Mucosa of descending colon (tissue), 3 donors: ENCODE results near the gene FAF1. TPM values are rescaled to one million over a fixed set of nuclear protein-coding genes. Genes with fewer than 3 reads are reported as not detected.

Experiments
- ATAC-seq: fragments of 200-7000 bp; cut with Tn5 transposase; one replicate; pipeline ENCODE4 v1.9.1; 2020; ENCODE audit warnings: mild to moderate bottlenecking, moderate library complexity
- DNase-seq, 3 donors: peaks; one replicate each; pipeline ENCODE4 v3.0.0-alpha.2; 2020
- H3K36me3 ChIP-seq: fragments of 200-600 bp; one replicate; pipeline ENCODE4 v1.8.0; 2021; ENCODE audit warnings: low read depth, mild to moderate bottlenecking
- H3K4me1 ChIP-seq: fragments of 200-600 bp; one replicate; pipeline ENCODE4 v1.8.0; 2021; ENCODE audit warnings: low read depth, mild to moderate bottlenecking
- H3K4me3 ChIP-seq: fragments of 200-600 bp; one replicate; pipeline ENCODE4 v1.8.0; 2021; ENCODE audit warnings: mild to moderate bottlenecking
- H3K9me3 ChIP-seq: fragments of 200-600 bp; one replicate; pipeline ENCODE4 v1.8.0; 2021; ENCODE audit warnings: mild to moderate bottlenecking
- intact Hi-C, 2 donors: fragments of 100-400 bp; cut with DNase I in 1 of 2; cut with micrococcal nuclease in 1 of 2; formaldehyde crosslinking; loops; one replicate each; pipeline versions ENCODE4 v1.11.0 to v1.11.1; 2022; cut with DNase I, micrococcal nuclease
- total RNA-seq, 3 donors: library from RNA; stranded (reverse); fragmentation: NEBNext Ultra II Directional in 2 of 3; extraction: Animal tissue kit (Norgen Biotek cat#: 25700) in 2 of 3; gene quantifications; one replicate each; pipeline versions ENCODE4 v1.2.1 to v1.2.4, GENCODE V29; 2021 to 2023
- TF ChIP-seq, protein P1 (sequence below): fragments of 200-600 bp; IDR thresholded peaks from one replicate; pipeline ENCODE4 v1.8.0; 2022; ENCODE audit warnings: antibody characterized with exemption, mild to moderate bottlenecking
- donor health status: DM: no; HTN: no; CAD: no; lungs with moderate emphysema.
- donor health status: DM: no; HTN: no; CAD: no.
- donor health status: DM: no; HTN: yes; CAD: no.

FAF1 gene
- total RNA-seq, 3 donors from 2014 or later, result 48.6 to 70.9 (median 57.7) TPM

- no peaks in the 10 kb centered on the region for H3K9me3 ChIP-seq
- no peak overlapping the region for H3K4me3 ChIP-seq
- TF ChIP-seq, protein P1, sequence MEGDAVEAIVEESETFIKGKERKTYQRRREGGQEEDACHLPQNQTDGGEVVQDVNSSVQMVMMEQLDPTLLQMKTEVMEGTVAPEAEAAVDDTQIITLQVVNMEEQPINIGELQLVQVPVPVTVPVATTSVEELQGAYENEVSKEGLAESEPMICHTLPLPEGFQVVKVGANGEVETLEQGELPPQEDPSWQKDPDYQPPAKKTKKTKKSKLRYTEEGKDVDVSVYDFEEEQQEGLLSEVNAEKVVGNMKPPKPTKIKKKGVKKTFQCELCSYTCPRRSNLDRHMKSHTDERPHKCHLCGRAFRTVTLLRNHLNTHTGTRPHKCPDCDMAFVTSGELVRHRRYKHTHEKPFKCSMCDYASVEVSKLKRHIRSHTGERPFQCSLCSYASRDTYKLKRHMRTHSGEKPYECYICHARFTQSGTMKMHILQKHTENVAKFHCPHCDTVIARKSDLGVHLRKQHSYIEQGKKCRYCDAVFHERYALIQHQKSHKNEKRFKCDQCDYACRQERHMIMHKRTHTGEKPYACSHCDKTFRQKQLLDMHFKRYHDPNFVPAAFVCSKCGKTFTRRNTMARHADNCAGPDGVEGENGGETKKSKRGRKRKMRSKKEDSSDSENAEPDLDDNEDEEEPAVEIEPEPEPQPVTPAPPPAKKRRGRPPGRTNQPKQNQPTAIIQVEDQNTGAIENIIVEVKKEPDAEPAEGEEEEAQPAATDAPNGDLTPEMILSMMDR, result no peak
- H3K4me1 ChIP-seq, result no peaks in the 10 kb centered on the region
- H3K36me3 ChIP-seq, result no peaks in the 10 kb centered on the region
- no peak for ATAC-seq
- intact Hi-C loops, result no loop called here
- no peak for DNase-seq
These were observed 355.5 kb downstream of the FAF1 start for GRCh38 chr1:50604580-50604979.

DNA sequence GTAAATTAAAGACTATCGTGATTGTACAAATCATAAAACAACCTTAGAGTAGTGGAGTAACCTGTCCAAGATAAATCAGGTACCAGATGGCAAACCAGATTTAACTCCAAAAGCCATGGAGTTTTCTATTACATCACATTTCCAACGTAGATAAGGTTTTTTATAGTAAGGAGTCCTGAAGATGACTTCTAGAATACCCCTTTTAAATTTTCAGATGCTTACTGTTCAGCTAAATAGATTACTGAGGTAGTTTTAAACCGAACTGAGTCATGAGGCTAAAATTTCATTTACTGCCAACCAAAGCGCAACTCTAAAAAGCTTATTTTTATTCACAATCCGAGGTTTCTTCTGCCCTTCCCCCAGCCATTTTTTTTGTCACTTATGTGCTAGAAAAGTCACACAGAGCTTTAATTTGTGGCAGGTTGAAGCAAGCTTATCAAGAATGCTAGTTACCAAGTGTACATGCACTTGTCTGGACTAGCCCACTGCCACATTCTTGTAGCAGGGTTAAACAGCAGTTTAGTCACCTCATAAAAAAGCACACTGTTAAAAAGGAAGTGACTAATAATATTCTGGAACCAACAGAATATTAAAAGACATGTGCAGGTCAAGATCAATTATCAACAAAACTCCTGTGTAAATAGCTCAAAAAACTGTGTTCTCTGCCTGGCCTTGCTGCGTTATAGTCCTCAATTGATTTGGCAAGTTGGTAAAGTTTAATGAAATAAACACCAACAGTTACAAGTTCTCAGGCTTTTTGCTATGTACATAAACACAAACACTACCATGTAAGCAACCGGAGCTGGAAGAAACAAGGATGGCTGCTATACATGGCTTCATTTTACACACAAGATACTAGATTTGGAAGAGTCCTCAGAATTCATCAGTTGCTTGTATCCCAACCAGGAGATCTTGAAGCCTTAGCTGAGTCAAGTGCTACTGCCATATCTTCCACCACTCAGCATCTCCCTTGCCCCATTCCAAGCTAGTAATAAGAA, 356.5 kb downstream of the FAF1 start:
- TF ChIP-seq, protein P1, result no peak
- DNase-seq (no peak), ATAC-seq (no peak)
- intact Hi-C loops, result no loop called here
- no peaks in the 10 kb centered on the region for H3K36me3 ChIP-seq
- no peaks in the 10 kb centered on the region for H3K9me3 ChIP-seq
- H3K4me3 ChIP-seq, result no peak overlapping the region
- no peaks in the 10 kb centered on the region for H3K4me1 ChIP-seq

DNA sequence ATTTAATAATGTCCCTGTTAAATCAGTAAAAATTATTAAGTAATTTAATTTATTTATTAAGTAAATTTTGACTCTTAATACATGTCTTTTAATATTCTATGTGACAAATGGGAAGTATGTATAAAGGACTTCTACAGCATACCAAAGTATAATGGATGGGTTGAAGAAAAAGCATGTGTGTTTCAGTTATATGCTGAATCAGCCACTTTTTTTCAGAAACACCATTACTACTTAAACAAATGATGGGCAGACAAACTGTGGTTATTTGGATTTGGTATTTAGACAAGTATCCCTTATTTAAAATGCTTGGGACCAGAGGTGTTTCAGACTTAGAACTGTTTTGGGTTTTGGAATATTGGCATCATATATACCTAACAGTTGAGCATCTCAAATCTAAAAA, 360.5 kb downstream of the FAF1 start:
- H3K4me3 ChIP-seq, result no peak overlapping the region

DNA sequence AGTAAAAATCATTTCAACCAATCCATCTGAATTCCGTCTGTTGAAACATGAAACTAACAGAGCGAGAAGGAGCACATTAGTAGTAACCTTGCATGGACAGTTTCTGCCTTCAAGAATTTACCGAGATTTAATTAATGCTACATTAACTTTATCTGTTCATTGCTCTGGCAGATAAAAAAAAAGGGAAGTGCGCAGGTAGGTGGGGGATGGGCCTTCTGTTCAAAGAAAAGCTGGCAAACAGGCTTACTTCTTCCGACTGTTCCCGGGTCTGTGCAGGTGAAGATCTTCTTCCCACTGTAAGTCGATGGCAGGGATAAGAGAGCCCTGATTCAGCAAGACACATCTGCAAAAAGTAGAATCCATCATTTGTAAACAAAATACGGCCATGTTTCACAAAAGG, 364.2 kb downstream of the FAF1 start:
- intact Hi-C loops, result no loop called here
- no peak overlapping the region for H3K4me3 ChIP-seq
- H3K9me3 ChIP-seq, result no peaks in the 10 kb centered on the region
- no peaks in the 10 kb centered on the region for H3K36me3 ChIP-seq
- DNase-seq (no peak), ATAC-seq (no peak)
- TF ChIP-seq, protein P1, result no peak
- H3K4me1 ChIP-seq, result no peaks in the 10 kb centered on the region

More for the DNA sequence above, 360.5 kb downstream of the FAF1 start:
- ATAC-seq (no peak), DNase-seq (no peak)
- intact Hi-C loops, result no loop called here
- TF ChIP-seq, protein P1, result no peak
- Histone ChIP-seq H3K4me1 (no peaks in the 10 kb centered on the region), H3K9me3 (no peaks in the 10 kb centered on the region), H3K36me3 (no peaks in the 10 kb centered on the region)

DNA sequence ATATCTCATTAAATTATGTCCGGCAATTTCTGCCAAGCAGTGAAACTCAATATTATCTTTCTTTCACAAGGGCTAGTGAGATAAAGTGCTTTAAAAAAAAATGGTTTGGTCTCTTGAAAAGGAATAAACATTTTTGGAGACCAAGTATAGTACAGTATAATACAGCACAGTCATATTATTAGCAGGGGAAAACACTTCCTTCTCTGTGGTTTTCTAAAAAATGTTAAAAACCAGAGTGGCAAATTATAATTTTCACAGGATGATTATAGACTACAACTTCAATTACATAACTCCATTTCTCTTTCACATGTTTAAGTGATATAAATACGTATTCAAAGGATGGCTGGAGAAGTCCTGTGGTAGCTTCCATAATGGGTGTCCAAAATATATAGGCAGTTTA, 366.6 kb downstream of the FAF1 start:
- TF ChIP-seq, protein P1, result no peak
- H3K4me3 ChIP-seq, result no peak overlapping the region
- H3K36me3 ChIP-seq, result no peaks in the 10 kb centered on the region
- no peak for ATAC-seq
- no peak for DNase-seq
- H3K4me1 ChIP-seq, result no peaks in the 10 kb centered on the region
- intact Hi-C loops, result no loop called here
- H3K9me3 ChIP-seq, result no peaks in the 10 kb centered on the region
